ENCODE results near the gene PALLD.

- TF ChIP-seq, protein P1, sequence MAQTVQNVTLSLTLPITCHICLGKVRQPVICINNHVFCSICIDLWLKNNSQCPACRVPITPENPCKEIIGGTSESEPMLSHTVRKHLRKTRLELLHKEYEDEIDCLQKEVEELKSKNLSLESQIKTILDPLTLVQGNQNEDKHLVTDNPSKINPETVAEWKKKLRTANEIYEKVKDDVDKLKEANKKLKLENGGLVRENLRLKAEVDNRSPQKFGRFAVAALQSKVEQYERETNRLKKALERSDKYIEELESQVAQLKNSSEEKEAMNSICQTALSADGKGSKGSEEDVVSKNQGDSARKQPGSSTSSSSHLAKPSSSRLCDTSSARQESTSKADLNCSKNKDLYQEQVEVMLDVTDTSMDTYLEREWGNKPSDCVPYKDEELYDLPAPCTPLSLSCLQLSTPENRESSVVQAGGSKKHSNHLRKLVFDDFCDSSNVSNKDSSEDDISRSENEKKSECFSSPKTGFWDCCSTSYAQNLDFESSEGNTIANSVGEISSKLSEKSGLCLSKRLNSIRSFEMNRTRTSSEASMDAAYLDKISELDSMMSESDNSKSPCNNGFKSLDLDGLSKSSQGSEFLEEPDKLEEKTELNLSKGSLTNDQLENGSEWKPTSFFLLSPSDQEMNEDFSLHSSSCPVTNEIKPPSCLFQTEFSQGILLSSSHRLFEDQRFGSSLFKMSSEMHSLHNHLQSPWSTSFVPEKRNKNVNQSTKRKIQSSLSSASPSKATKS (CRISPR knock-in tag; IDR thresholded peaks at IDR 0.05) = no peak
- TF ChIP-seq POLR2AphosphoS5 (IDR thresholded peaks at IDR 0.05; ENCODE audit: low read depth, low read length) (no peak), ZZZ3 (CRISPR knock-in tag; IDR thresholded peaks at IDR 0.05; ENCODE audit: borderline replicate concordance) (no peak), ZNF703 (CRISPR knock-in tag; IDR thresholded peaks at IDR 0.05; ENCODE audit: borderline replicate concordance) (no peak), ZNF788 (CRISPR knock-in tag; IDR thresholded peaks at IDR 0.05; ENCODE audit: borderline replicate concordance) (no peak), RAD21 (CRISPR knock-in tag; IDR thresholded peaks at IDR 0.05) (no peak), KLF6 (CRISPR knock-in tag; IDR thresholded peaks at IDR 0.05) (no peak), POLR2A (IDR thresholded peaks at IDR 0.05; ENCODE audit: insufficient read depth in 1 of 2, low read depth in 2 of 2, low read length in 2 of 2) (no peak)
- TF ChIP-seq, protein P2, sequence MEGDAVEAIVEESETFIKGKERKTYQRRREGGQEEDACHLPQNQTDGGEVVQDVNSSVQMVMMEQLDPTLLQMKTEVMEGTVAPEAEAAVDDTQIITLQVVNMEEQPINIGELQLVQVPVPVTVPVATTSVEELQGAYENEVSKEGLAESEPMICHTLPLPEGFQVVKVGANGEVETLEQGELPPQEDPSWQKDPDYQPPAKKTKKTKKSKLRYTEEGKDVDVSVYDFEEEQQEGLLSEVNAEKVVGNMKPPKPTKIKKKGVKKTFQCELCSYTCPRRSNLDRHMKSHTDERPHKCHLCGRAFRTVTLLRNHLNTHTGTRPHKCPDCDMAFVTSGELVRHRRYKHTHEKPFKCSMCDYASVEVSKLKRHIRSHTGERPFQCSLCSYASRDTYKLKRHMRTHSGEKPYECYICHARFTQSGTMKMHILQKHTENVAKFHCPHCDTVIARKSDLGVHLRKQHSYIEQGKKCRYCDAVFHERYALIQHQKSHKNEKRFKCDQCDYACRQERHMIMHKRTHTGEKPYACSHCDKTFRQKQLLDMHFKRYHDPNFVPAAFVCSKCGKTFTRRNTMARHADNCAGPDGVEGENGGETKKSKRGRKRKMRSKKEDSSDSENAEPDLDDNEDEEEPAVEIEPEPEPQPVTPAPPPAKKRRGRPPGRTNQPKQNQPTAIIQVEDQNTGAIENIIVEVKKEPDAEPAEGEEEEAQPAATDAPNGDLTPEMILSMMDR (CRISPR knock-in tag; IDR thresholded peaks at IDR 0.05) = no peak
- TF ChIP-seq, protein P3, sequence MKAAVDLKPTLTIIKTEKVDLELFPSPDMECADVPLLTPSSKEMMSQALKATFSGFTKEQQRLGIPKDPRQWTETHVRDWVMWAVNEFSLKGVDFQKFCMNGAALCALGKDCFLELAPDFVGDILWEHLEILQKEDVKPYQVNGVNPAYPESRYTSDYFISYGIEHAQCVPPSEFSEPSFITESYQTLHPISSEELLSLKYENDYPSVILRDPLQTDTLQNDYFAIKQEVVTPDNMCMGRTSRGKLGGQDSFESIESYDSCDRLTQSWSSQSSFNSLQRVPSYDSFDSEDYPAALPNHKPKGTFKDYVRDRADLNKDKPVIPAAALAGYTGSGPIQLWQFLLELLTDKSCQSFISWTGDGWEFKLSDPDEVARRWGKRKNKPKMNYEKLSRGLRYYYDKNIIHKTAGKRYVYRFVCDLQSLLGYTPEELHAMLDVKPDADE (CRISPR knock-in tag; IDR thresholded peaks at IDR 0.05) = no peak
These were observed 165.6 kb downstream of the PALLD start for GRCh38 chr4:168662297-168662984.
